ENCODE data around the gene ABCA10.
"Not testable (repeated sequence)": the region's sequence is repeated elsewhere in the genome, so short reads cannot be mapped to it uniquely, and the experiment has no call there.

The ABCA10 gene

DNA sequence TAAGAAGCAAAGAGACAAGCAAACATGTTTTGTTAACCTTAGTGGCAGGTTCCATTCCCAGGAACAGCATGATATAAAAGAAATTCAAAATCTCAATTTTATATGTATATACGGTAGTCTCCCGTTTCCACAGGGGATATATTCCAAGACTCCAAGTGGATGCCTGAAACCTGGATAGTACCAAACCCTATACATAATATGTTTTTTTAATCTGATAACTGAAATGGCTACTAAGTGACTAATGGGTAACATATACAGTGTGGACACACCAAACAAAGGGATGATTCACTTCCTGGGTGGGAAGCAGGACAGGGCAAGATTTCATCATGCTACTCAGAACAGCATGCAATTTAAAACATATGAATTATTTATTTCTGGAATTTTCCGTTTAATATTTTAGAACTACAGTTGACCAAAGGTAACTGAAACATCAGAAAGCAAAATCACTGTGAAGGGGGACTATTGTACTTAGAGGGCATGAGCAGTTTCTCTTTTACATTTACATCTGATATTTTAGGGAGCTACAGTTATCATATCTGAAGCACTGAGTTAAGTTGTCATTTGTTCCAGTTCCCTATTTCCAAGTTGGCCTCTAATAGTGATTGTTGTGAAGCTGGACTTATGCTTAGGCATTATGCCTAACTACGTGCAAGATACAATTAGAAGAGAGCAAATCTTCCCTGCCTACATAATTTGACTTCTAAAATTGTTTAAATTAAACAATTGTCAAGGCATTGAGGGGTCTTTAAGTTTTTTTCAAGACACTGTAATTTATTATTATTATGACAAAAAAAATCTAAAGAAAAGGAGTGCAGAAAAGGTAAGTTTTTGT is 52.8 kb downstream of the ABCA10 start:
- DNase-seq (ENCODE audit: low read depth): peak; percentile 36
- no peak overlapping the region for H3K4me3 ChIP-seq (ENCODE audit: low read depth, low read length)

DNA sequence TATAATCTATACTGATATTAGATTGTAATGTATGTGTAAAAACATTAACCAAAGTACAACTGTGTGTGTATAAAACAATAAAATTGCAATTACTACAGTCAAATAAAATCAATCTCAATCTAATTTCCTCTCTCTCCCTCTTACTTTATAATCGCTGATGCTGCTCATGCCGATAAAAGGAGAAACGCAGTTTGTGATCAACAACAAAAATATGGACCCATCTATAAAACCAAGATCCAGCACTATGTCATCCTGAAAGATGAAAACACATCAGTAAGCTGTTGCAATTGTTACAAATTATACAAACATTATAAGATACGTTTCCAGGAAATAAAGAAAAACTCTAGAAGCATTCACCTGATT is 53.4 kb downstream of the ABCA10 start:
- H3K4me3 ChIP-seq (ENCODE audit: low read depth, low read length): no peak overlapping the region

DNA sequence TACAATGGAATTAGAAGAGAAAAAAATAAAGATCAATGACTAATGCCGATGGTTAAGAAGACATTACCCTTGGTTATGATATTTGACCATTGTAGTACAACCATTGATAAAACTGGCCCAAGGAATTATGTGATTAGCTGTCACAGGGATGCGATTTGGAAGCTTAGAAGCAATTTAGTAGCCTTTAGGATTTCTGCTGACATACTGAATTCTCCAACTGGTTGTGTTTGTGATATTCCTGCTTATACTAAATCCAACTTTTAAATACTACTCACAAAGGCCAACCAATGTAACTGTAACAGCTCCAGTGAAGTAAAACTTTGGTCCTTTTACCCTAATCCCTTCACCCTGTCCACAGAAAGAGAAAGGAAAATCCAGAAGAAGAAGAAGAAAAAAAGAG is 55.5 kb downstream of the ABCA10 start:
- DNase-seq (ENCODE audit: low read depth): no peak
- no peak overlapping the region for H3K4me3 ChIP-seq (ENCODE audit: low read depth, low read length)

More for the DNA sequence above, 53.4 kb downstream of the ABCA10 start:
- no peak for DNase-seq (ENCODE audit: low read depth)

DNA sequence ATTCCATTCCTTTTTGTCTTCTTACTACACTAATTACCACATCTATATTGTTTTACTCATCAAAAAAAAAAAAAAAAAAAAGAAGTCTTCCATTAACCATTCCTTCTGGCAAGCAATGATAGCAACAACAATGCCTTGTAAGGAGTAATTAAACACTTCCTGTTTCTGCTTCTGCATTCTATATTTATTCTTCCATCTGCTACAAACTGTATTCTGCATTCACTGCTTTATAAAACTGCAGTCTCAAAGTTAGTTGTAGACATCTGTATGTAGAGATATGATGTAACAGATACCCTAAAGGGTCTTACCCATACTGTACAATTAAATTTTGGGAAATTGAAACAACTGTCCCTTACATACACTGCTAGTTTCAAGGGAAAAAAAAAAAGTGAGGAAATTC is 58.2 kb downstream of the ABCA10 start:
- DNase-seq (ENCODE audit: low read depth): no peak
- H3K4me3 ChIP-seq (ENCODE audit: low read depth, low read length): no peak overlapping the region

DNA sequence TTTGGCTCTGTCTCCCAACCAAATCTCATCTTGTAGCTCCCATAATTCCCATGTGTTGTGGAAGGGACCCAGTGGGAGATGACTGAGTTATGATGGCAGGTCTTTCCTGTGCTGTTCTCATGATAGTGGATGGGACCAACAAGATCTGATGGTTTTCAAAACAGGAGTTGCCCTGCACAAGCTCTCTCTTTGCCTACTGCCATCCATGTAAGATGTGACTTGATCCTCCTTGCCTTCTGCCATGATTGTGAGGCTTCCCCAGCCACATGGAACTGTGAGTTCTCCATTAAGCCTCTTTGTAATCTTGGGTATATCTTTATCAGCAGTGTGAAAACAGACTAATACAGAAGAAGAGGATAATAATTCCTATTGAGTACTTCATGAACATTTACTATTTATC is 60.0 kb downstream of the ABCA10 start:
- H3K4me3 ChIP-seq (ENCODE audit: low read depth, low read length); DNase-seq (ENCODE audit: low read depth): not testable (repeated sequence)

DNA sequence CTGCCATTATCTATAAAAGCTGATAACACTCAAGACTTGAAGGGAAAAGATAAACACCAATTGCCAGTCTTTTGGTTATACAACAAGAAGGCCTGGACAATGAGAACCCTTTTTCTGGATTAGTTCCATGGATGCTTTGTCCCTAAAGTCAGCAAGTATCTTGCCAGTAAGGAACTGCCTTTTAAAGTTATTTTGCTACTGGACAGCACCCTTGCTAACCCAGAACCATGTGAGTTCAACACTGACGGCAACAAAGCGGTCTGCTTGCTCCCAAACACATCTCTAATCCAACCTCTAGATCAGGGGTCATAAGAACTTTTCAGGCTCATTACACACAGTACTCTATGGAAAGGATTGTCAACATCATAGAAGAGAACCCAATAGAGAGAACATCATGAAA is 61.7 kb downstream of the ABCA10 start:
- H3K4me3 ChIP-seq (ENCODE audit: low read depth, low read length): no peak overlapping the region

DNA sequence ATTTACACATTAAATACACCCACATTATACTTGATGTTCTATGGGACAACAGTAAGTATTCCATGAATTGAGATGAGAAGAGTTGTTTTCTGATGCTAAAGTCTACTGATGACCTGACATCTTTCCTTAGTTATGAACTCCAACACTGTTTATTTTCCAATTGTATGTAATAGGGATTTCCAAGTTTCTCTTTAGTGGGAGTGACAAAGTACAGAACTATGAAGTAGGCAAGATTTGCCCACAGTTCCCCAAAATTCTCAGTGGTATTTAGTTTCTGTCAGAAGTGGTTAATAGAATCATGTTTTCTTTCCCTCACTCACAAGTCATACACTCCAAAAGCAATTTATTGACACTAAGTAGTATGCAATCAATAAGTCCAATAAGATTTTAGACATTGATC is 64.4 kb downstream of the ABCA10 start:
- no peak overlapping the region for H3K4me3 ChIP-seq (ENCODE audit: low read depth, low read length)
- DNase-seq (ENCODE audit: low read depth): no peak

More for the DNA sequence above, 61.7 kb downstream of the ABCA10 start:
- DNase-seq (ENCODE audit: low read depth): no peak

DNA sequence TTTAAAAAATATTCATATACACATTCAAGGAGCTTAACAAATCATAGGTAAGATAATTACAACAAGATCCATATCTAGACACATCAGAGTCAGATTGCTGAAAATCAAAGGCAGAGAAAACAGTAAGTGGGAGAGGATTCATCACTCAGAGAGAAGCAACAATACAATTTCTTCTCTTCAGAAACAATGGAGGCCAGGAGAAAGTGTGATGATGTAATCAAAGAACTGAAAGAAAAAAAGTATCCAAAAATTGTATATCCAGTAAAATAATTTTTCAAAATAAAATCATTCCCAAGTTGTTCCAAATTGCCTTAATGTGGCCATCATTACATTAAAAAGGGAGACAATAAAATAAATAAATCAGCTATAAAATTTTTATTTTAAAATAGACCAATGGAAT is 69.2 kb downstream of the ABCA10 start:
- no peak for DNase-seq (ENCODE audit: low read depth)

DNA sequence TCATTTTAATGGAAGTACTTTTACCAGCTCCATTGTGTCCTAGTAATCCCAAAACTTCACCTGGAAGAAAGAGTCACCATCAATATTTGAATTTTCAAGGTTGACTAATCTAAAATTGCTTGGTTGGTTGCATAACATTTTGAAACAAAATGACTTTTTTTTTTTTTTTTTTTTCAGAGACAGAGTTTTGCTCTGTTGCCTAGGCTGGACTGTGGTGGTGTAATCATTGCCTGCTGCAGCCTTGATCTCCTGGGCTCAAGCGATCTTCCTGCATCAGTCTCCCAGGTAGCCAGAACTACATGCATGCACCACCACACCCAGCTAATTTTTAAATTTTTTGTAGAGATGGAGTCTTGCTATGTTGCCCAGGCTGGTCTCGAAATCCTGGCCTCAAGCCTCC is 74.4 kb downstream of the ABCA10 start:
- no peak for DNase-seq (ENCODE audit: low read depth)
- no peak overlapping the region for H3K4me3 ChIP-seq (ENCODE audit: low read depth, low read length)

More for the DNA sequence above, 69.2 kb downstream of the ABCA10 start:
- H3K4me3 ChIP-seq (ENCODE audit: low read depth, low read length): no peak overlapping the region

DNA sequence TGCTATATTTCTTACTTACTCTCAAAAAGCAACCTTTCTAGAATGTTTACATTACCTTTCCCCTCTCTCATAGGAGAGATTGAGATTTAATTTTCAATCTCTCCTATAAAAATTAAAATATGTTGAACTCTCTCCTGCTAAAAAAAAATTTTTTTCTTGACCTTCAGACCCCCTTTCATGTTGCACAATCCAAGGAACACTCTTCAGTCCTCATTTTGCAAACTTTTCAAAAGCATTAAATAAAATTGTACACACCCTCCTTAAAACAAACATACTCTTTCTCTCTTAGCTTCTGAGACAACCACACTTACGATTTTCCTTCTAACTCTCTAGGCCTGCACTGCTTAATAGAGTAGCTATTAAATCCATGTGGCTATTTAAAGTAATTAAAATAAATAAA is 78.3 kb downstream of the ABCA10 start:
- H3K4me3 ChIP-seq (ENCODE audit: low read depth, low read length): no peak overlapping the region
- no peak for DNase-seq (ENCODE audit: low read depth)

DNA sequence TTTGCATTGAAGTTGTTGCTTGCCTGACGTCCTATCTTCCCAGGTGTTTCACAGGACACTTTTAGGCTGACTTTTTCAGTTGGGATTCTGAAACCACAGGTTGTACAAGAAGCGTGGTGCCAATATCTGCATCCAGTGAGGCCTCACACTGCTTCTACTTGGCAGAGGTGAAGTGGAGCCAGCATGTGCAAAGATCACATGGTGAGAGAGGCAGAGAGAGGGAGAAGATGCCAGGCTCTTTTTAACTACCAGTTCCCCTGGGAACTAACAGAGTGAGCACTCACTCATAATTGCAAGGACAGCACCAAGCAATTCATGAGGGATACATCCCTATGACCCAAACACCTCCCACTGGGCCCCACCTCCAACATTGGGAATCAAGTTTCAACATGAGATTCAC is 81.2 kb downstream of the ABCA10 start:
- no peak overlapping the region for H3K4me3 ChIP-seq (ENCODE audit: low read depth, low read length)
- DNase-seq (ENCODE audit: low read depth): no peak

DNA sequence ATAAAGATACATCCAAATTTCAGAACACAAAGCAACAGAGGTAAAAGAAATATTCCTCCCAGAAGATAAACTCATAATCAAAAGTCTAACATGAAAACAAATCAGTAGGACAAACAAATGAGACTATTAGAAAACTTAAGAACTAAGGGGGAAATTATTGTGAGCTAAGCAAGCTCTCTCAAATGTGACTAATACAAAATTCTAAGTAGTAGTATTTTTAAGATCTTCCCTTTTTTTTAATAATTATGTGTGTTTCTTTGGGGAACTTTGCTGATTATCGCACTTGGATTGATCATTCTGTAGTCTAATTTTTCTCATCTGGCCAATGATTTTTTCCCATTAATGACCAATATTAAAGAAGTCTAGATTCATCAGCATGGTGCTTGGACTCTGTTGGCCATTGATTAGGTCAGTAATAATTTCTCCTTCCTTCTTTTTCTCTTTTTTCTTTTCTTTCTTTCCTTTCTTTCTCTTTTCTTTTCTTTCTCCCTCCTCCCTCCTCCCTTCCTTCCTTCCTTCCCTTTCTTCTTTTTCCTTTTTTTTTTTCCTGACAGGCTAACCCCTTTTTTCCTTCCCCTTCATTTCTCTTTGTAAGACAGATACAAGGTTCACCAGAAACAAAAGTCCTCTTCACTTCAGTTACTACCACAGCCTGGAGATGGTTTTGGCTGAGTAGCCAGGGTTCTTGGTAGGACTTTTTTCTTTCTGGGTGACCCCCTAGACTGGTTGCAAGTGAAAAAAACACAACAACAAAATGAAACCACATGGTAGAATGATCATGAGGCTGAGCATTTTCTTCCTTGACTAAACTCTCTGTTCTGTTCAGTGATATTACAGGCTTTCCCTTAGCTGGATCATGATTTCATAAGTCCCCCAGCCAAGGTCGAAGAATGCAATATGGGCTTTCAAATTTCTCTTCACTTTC is 84.0 kb downstream of the ABCA10 start:
- H3K4me3 ChIP-seq (ENCODE audit: low read depth, low read length): no peak overlapping the region
- no peak for DNase-seq (ENCODE audit: low read depth)

DNA sequence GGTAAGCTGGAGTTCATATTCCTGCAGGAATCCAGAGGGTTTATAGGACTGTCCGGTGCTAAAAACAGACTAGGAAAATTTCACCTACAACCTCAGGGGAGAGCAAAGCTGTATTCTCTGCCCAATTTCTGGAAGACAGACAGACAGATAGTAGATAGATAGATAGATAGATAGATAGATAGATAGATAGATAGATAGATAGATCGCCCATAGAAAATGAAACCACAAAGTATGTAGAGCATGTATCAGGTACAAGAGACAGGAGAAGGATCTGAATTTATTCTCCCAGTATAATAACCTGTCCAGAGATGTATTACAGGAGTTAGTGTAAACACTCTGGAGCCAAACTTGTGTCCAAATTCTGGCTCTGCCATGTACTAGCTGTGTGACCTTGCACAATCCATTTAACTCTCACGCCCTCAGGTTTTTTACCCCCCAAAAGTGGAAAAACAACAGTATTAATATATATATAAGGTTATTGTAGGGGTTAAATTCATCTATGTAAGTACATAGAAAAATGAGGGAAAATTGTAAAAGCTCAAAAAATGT is 84.9 kb downstream of the ABCA10 start:
- no peak for DNase-seq (ENCODE audit: low read depth)
- H3K4me3 ChIP-seq (ENCODE audit: low read depth, low read length): no peak overlapping the region

DNA sequence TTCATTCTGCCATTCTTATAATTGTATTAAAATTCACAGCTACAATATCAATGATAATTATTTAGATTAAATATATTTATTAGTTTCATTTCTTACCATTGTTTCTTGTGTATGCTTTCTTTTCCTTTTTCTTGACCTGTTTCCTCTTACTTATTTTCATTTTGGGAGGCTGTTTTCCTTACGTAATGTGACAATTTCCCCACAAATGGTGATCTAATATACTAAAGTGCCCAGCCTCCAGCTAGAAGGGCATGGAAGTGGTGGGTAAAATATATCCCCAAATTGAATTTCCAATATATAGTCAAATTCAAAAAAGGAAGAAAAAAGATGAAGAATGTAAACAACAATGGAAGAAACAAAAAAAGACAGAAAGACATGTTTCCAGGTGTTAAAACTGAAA is 85.5 kb downstream of the ABCA10 start:
- no peak overlapping the region for H3K4me3 ChIP-seq (ENCODE audit: low read depth, low read length)
- no peak for DNase-seq (ENCODE audit: low read depth)

DNA sequence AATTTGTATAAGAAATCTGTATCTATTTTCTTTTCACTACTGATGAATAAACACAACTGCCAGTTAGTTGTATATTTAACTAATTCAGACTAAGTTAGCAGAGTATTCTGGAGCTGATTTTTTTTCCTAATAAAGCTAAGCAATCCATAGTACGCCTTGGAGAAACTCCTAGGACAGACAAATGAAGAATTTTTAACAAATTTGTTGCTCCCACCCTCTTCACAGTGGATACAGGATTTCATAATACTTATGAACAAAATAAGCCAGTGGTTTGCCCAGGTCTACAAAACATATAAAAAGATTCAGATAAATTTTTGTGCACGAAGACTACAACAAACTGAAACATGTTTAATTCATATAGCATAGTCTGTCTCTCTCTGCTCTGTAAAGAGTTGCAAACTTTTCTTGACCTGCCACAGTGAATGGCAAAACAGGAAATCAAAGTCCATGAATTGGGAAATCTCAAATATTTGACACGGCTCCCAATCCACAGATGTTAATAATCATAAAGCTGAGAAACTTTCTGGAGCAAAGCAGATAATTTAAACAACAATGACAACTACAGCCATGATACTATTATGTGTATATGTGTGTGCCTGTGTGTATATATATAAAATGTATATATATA is 86.3 kb downstream of the ABCA10 start:
- DNase-seq (ENCODE audit: low read depth): peak; percentile 30
- no peak overlapping the region for H3K4me3 ChIP-seq (ENCODE audit: low read depth, low read length)

DNA sequence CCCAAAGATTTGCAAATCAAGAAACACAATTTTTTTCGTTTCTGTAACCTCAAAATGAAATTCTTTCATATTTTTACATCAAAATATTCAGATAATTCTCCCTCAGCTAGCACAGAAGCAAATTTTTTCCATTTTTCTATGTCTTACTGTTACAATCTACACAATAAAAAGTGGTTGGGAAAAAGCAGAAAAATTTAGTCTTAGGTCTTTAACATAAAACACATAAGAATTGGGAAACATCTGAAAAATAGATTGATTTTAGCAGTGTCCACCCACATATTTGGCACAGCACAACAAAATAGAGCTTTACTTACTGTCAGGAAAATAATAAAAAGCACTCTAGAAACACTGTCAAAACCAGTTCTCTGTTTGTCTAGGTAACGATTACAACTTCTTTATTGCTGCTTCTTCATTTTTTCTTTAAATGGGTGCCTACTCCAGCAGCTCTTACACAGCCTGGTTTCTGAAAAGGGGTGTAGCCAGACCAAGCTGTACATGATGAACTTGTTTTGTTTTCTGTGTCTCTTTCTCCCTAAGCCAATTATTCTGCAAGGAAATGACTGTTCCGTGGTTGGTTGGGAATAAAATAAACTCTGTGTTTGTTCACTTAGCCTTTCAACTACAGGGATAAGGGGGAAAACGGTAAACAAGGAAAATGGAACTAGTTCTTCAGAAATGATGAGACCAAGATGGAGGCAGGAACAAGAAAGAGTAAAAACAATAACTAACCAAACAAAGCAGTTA is 87.0 kb downstream of the ABCA10 start, which contains the start of gene ABCA6:
Gene ABCA6, minus strand, starts transcription at position 465 of the 744 bp plus-strand sequence. CDS start 1,192 bp downstream, outside the sequence.
- peak; percentile 18 for DNase-seq (ENCODE audit: low read depth)
- no peak within 1 kb of the TSS for H3K4me3 ChIP-seq (ENCODE audit: low read depth, low read length)

DNA sequence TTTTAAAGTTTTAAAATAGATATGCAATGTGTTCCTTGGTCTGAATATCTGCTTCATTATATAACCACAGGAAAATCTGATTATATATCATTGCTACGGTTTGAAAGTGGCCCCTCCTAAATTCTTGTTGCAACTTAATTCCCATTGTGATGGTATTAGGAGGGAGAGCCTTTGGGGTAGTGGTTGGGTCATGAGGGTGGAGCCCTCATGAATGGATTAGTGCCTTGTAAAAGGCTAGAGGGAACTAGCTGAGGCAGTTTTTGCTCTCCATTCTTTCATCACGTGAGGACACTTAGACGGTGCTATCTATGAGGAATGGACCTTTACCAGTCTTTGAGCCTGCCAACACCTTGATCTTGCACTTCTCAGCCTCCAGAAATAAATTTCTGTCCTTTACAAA is 94.5 kb downstream of the ABCA10 start:
- no peak for DNase-seq (ENCODE audit: low read depth)
- H3K4me3 ChIP-seq (ENCODE audit: low read depth, low read length): no peak overlapping the region

DNA sequence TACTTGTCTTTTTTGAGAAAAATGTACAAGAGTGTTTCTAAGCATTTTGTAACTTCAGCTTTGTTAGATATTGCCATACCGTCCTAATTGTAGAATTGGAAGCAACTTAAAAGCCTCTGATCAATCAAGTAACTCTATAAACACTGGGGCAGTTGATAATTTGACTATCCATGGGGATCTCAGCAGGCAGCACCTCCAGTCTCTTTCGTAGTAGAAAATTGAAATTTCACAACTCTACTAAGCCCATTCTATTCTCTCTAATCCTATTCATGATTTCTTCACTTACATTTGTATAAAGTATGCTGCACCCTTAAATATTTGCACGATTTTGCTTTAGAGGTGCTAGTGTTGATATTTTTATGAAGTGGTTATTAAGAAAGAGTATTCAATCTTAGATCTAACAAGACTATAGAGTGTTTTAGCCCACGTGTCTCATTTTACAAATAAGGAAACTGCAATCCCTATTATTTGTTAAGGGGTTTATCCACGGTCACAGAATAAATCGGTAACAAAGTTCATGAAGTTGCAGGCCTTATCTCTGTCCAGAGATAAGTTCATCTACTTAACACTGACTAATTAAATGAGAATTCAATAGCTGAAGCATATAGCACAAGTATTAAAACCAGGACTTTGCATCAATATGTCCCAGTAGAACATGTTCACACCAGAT is 97.9 kb downstream of the ABCA10 start:
- H3K4me3 ChIP-seq (ENCODE audit: low read depth, low read length): no peak overlapping the region
- no peak for DNase-seq (ENCODE audit: low read depth)

DNA sequence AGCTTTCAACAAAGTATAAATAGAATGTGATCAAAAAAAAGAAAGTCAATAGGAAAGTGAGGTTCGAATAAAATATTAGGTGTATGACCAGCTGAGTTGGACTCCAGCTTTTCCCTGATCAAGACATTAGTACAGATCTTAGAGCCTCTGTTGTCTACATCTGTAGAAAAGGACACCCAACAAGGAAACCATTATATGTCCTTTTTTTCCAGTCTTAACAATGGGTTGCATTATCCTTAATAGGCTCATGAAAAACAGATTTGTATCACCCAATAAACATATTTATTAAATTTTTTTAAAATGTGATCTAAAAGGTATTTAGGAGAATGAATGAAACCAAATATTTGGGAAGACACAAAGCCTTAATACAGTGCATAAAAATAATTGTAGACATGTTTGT is 105.0 kb downstream of the ABCA10 start:
- DNase-seq (ENCODE audit: low read depth): no peak

More for the DNA sequence above, 105.0 kb downstream of the ABCA10 start:
- no peak overlapping the region for H3K4me3 ChIP-seq (ENCODE audit: low read depth, low read length)

All from skeletal muscle cell (primary cell).